Measurements from ENCODE around the gene RPS17.

RPS17 gene

DNA sequence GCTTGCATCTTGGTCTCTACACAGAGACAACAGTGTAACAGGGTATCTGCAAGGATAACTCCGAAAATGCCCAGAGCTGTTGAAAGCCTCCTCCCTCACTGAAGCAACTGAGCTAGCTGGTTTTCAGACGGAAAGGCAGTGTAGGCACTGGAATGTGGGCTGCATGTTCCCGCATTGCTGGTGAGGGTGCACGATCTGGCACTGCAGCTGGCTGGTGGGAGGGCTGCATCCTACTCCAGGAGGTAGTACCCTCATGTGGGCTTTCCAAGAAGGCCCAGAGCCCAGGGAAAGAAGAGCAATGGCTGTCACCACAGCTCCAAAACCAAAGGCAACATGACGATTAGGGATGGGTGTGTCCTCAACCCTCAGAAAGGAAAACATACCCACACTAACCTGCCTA lies 28.7 kb upstream of the RPS17 start:
- Histone ChIP-seq H3K4me1 (peaks cover 0 to 19% (median 12%) of the 10 kb centered on the region in 4 donors), H3K27me3 (no peaks in the 10 kb centered on the region), H3K4me3 (no peak overlapping the region), H3K36me3 (no peaks in the 10 kb centered on the region), H3K9me3 (no peaks in the 10 kb centered on the region), H3K27ac (no peak overlapping the region)
- no peak for TF ChIP-seq CTCF (IDR thresholded peaks at IDR 0.05)
- intact Hi-C loops (cut with DNase I; ENCODE audit: low total_unique reads) = no loop called here
- DNase-seq = no peak

GRCh38 chr15:82567661-82568060 lies 27.4 kb upstream of the RPS17 start:
- H3K27me3 ChIP-seq = no peaks in the 10 kb centered on the region

DNA sequence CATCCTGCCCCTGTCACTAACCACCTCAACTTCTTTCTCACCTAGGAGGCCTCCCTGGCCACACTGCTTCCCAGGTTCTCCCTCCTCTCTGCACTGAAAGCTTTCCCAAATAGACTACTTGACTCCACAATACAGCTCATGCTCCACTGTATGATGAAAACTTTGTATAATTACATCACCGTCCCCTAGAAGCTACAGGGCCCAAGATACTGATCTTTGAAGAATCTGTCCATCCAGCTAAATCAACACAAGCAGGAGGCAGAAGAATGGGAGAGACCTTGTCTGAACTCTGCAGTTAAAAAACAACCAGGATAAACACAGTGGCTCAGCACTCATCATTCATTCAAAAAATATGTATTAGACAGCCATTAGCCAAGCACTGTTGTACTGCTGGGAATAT lies 26.4 kb upstream of the RPS17 start:
- TF ChIP-seq CTCF (IDR thresholded peaks at IDR 0.05) = no peak
- DNase-seq = no peak
- no peak overlapping the region for H3K4me3 ChIP-seq
- no peaks in the 10 kb centered on the region for H3K27me3 ChIP-seq
- no peak overlapping the region for H3K27ac ChIP-seq
- no peaks in the 10 kb centered on the region for H3K9me3 ChIP-seq
- intact Hi-C loops (cut with DNase I; ENCODE audit: low total_unique reads) = no loop called here
- no peaks in the 10 kb centered on the region for H3K36me3 ChIP-seq
- peaks cover 0 to 11% (median 8%) of the 10 kb centered on the region in 4 donors for H3K4me1 ChIP-seq

More at GRCh38 chr15:82567661-82568060, 27.4 kb upstream of the RPS17 start:
- no peaks in the 10 kb centered on the region for H3K36me3 ChIP-seq
- H3K27ac ChIP-seq = no peak overlapping the region
- TF ChIP-seq CTCF (IDR thresholded peaks at IDR 0.05) = no peak
- no peak for DNase-seq
- H3K4me3 ChIP-seq = no peak overlapping the region
- no peaks in the 10 kb centered on the region for H3K9me3 ChIP-seq
- H3K4me1 ChIP-seq = peaks cover 0 to 19% (median 12%) of the 10 kb centered on the region in 4 donors
- intact Hi-C loops (cut with DNase I; ENCODE audit: low total_unique reads) = no loop called here

DNA sequence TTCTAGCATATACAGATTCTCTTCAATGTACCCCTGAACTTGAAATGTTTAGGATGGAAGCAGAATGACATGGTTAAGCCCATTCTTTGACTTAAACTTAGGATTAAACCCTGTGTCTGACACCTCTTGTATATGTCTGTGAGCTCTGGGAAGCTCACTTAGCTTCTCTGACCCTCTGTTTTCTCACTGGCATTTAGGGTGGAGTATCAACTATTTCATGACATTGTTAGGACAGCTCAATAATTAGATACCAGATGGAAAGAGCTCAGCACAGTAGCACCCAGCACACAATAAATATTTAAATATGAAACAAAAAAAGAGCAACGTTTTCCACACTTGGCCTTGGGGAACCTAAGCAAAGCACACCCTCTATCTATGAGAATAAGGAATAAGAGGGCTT lies 18.2 kb upstream of the RPS17 start:
- no peaks in the 10 kb centered on the region for H3K4me1 ChIP-seq
- no peak for DNase-seq
- H3K4me3 ChIP-seq = no peak overlapping the region
- intact Hi-C loops (cut with DNase I; ENCODE audit: low total_unique reads) = no loop called here
- TF ChIP-seq CTCF (IDR thresholded peaks at IDR 0.05) = no peak
- H3K36me3 ChIP-seq = peaks cover 0 to 2% (median 2%) of the 10 kb centered on the region in 3 donors
- H3K27me3 ChIP-seq = no peaks in the 10 kb centered on the region
- no peaks in the 10 kb centered on the region for H3K9me3 ChIP-seq
- H3K27ac ChIP-seq = no peak overlapping the region

DNA sequence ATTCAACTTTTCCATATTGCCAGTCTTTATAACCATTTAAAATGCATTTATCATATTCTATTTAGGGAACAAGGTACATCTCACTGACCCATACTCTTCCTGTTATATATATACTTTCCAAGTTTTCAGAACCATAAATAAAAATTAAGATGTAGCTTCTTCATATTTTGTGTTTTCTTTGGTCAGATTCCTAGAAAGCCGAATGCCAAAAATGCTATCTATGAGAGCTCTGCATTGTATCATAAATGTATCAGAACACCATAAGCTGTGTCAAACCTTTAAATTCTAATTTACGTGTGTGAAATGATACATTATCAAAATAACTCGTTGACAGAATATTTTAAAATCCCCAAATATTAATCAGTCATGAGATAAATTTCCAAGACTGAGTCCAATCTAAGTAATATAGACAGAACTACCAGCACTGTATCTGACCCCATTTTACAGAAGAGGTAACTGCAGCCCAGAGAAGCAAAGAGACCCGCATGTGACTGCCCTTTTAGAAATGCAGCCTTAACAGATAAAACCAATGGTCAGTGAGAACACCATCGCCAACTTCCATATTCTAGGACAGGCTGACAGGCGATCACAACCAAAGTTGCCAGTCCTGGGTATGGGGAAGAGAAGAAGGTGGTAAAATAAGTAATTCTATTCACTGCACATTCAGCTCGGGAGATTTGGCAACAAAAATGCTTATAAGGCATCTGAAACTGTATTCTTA lies 16.2 kb upstream of the RPS17 start:
- Histone ChIP-seq H3K9me3 (no peaks in the 10 kb centered on the region), H3K4me1 (no peaks in the 10 kb centered on the region), H3K36me3 (peaks cover 4 to 10% (median 8%) of the 10 kb centered on the region in 3 donors), H3K27me3 (no peaks in the 10 kb centered on the region), H3K4me3 (no peak overlapping the region), H3K27ac (no peak overlapping the region)
- no peak for TF ChIP-seq CTCF (IDR thresholded peaks at IDR 0.05)
- intact Hi-C loops (cut with DNase I; ENCODE audit: low total_unique reads) = no loop called here
- no peak for DNase-seq
